ENCODE results near the gene CRADD.

DNA sequence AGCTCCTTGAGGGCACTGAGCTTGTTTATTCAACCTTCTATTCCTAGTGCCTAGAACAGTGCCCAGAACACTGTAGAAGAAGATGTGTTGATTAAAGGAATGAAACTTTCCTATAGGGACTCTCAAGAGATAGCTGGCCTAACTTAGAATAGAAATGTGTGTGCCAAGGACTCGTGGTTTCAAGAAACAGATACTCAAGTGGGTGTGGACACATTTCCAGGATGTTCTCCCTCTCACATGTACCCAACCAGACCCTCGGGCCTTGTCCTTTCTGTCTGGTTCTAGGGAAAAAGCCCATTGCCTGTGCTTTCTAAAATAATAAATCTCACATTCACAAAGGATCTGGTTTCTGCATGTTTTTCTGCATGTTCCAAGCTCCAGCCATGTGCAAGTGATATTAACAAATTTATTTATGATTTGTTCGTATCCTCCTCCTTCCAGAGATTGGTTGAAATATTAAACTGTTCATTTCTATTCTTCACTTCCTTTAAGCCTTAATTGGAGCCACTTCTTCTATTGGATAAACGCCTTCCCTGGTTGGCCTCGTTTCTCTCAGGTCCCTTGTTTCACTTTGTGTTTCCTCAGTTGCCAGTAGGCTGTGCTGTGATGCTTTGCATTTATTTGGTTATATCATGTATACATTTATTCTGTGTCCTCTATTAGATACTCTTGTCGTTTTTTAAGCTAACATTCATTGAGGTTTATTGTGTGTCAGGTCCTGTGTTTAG is 89.8 kb downstream of the CRADD start:
- TF ChIP-seq, protein P1, sequence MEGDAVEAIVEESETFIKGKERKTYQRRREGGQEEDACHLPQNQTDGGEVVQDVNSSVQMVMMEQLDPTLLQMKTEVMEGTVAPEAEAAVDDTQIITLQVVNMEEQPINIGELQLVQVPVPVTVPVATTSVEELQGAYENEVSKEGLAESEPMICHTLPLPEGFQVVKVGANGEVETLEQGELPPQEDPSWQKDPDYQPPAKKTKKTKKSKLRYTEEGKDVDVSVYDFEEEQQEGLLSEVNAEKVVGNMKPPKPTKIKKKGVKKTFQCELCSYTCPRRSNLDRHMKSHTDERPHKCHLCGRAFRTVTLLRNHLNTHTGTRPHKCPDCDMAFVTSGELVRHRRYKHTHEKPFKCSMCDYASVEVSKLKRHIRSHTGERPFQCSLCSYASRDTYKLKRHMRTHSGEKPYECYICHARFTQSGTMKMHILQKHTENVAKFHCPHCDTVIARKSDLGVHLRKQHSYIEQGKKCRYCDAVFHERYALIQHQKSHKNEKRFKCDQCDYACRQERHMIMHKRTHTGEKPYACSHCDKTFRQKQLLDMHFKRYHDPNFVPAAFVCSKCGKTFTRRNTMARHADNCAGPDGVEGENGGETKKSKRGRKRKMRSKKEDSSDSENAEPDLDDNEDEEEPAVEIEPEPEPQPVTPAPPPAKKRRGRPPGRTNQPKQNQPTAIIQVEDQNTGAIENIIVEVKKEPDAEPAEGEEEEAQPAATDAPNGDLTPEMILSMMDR (IDR thresholded peaks at IDR 0.05), result peak; percentile 27 to 78 (median 64)
- TF ChIP-seq EP300 (IDR thresholded peaks at IDR 0.05), result peak in 1 of 4 donors; percentile 3
